Prostate gland (tissue), 2 donors: Measurements from ENCODE around the gene MYO5C.
A peak's percentile ranks its signal among the peaks of the same experiment; 100 is the strongest.

ENCODE experiments used
- CTCF ChIP-seq, 4 experiments: fragments of 200-600 bp in 2 of 4; fragments of 450-650 bp in 2 of 4; sonication (generic) in 2 of 4; IDR thresholded peaks; 1 replicate in 3 of 4; 2 replicates in 1 of 4; pipeline ENCODE4 v1.5.1; 2016 to 2019; ENCODE audit warnings: antibody characterized with exemption in 4 of 4, mild to moderate bottlenecking in 2 of 4, moderate library complexity in 2 of 4
- POLR2A ChIP-seq: fragments of 450-650 bp; IDR thresholded peaks from one replicate; pipeline ENCODE4 v1.6.1; 2016; ENCODE audit warnings: antibody characterized with exemption, mild to moderate bottlenecking

DNA sequence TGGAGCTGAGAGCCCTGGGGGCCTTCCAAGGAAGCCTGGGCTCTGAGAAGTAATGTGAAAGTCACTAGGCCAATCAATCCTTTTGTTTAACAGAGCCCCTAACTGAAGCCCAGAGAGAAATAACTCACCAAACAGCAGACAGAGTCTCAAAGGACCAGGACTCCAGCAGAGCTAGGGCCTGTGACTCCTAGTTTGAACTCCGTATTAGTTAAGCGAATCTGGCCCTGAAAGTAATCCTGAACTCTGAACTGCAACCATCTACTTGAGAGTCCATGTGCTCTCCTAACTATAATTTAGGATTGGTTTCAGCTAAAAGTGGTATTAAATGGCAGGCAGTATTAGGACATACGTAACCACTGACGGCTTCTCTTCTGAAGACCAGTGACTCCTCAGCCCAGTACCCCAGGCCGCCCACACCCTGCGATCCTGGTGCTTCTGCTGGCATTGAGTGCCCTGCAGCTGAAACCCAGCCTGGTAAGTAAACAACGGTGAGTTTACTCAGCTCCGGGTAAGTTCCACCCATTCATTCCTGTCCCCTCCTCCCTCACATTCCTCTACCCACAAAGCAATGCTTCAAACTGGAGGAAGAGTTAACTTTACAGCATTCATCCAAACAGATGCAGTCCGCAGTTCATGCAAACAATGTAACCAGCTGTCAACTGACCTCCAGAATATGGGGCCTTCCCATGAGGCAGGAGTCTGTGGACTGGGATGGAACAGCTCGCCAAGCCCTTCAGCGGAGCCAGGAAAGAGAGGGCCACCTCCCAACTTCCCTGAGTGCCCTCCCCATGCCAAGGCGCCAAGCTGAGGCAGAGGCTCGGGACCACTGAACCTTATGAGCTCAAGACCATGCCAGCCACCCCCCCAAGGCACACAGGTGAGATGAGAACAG is 7.3 kb downstream of the MYO5C start:
- no peak for TF ChIP-seq CTCF (IDR thresholded peaks at IDR 0.05)
- TF ChIP-seq POLR2A: peak; percentile 65
